COLO668 (cell line): Measurements from ENCODE around the gene GHRHR.

Experiments
- DNase-seq: peaks from one replicate; lab custom pipeline; 2025; ENCODE audit not compliant: unreplicated experiment; lab: John Stamatoyannopoulos, UW

The GHRHR gene

DNA sequence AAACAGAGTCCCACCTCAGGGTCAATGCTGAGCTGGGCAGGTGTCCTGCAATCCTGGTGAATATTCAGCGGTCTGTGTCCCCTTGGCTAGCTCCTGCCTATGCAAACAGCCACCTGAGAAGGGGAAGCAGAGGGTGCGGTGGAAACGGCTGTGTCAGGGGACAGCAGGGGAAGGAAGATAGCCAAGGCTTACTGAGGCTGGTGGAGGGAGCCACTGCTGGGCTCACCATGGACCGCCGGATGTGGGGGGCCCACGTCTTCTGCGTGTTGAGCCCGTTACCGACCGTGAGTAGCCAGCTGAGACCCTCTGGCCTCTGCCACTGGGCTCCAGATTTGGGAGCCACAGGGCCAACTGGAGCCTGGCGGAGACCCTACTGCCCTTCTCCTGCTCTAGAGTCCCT lies at the start of gene GHRHR:
GHRHR (plus strand) TSS at position 112 of the 400 bp plus-strand sequence; CDS start at position 228, 116 bp downstream.
- DNase-seq = no peak

DNA sequence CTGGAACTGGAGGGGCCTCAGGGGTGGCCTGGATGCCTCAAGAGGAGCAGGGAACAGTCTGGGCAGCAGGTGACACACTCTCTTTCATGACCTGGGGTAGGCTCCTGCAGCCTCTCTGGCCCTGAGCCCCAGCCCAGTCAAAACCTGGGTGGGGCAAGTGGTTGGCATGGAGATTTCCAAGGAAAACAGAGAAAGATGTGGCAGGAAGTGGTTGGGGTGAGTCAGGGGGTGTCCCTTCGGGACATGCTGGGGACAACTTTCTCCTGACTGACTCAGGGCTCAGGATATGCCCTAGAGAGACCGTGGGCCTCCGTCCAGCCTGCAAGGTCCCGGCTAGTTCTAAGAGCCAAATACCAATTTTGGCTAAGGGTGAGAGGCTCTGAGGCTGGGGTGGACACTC lies 49.2 kb upstream of the GHRHR start:
- no peak for DNase-seq

- DNase-seq = no peak
These were observed 48.6 kb upstream of the GHRHR start for GRCh38 chr7:30915005-30915601.

DNA sequence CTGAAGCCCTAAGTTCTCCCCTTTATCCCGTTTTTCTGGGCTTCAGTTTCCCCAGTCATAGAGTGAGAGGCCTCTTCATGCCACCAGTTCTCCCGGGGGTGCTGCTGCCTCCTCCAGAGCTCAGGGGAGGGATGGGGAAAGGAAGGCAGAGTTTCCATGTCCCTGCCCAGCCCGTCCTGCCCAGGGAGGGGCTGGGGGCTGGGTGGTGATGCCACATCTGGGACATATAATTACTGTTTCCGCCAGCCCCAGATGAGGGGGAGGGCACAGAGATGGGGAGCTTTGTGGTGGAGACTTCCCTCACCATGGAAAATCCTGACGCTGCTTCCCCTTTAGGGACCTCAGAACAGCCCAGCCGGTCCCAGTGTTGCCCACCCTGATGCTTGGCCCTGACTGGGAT lies 48.0 kb upstream of the GHRHR start:
- DNase-seq = no peak

DNA sequence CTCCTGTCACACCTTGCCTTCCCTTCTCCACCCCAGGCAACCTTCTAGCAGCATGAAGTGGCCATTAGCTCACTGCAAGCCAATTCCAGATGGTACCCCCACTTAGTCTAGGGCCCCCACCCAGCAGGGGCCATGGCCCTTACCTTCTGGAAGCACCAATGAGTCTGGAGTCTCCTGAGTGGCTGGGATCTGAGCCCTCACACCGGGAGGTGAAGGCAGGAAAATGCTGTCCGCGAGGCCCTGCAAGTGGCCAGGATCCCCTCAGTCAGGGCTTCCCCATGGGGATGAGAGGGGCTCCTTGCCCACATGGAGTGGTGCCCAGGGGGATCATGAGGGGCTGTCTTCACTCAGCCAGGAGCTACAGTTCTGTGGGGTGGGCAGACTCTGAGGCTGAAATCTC lies 47.5 kb upstream of the GHRHR start:
- DNase-seq = no peak

GRCh38 chr7:30916767-30917166 lies 47.0 kb upstream of the GHRHR start:
- DNase-seq = no peak

DNA sequence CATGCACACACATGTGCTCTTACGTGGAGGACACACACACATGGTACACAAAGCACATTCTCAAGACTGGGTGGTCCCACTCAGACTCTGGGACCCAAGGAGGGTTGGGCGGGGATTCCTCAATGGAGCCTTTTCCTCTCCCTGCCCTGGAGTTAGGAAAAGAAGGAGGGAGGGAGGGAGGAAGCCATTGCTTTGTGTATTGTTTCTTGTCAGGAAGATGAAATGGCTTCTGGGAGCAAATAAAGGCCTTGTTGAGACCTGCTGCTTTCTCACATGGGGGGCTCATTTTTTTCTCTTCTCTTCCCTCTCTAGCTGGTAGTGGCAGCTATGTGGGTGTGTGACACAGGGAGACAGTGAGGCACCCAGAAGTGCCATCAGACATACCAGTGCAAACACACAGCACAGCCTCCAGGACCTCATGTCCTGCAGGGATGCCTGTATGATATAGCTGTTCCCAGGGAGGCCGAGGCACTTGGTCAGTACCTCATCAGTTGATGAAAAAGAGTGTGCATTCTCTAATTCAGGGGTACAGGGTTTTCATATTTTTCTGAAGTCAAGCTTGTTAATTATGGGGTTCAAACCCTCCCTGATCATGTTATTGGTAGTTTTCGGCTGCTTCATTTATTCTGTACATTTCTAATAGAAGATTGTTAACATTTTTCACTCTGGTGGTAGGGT lies 46.4 kb upstream of the GHRHR start:
- DNase-seq = no peak

DNA sequence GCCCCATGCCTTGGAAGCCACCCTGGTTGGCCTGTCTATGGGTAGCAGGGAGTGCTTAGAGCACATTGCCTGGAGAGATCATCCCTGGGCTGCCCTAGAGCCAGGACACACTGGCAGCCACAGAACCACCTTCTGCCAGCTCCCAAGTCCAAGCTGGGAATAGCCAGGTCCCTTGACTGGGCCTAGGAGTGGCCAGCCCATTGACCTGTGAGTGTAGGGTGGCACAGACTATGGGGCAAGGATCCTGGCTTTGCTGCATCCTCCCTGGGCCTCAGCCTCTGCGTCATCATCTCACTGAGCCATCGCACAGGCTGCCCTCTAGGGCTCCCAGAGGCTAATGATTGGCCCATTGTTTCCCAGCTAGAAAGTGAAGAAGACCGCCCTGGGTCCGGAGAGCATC lies 45.1 kb upstream of the GHRHR start:
- DNase-seq = no peak

DNA sequence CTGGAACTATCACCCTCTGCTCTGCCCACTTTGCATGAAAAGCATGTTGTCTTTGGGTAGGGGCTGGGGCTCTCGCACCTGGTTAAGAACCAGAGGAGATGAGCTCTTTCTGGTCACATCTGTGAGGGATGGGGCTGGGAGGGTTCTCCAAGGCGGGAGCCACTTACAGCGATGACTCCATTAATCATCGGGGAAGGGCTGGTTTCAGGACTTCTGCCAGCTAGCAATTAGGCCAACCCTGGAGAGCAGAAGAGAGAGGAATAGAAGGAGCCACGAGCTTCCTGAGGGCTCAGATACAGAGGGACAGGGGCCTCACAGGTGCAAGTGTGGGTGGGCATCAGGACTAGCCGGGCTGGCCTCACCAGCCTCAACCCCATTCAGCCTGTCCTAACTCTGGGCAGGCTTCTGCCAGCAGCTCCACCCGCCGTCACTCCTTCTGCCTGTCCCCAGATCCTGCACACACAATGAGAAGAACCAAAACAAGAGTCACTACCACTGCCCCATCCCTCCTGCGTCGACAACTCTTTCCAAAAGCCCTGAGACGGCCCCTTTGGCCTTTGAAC lies 43.7 kb upstream of the GHRHR start:
- DNase-seq = no peak

- no peak for DNase-seq
These were observed 42.9 kb upstream of the GHRHR start for GRCh38 chr7:30920584-30921539.

DNA sequence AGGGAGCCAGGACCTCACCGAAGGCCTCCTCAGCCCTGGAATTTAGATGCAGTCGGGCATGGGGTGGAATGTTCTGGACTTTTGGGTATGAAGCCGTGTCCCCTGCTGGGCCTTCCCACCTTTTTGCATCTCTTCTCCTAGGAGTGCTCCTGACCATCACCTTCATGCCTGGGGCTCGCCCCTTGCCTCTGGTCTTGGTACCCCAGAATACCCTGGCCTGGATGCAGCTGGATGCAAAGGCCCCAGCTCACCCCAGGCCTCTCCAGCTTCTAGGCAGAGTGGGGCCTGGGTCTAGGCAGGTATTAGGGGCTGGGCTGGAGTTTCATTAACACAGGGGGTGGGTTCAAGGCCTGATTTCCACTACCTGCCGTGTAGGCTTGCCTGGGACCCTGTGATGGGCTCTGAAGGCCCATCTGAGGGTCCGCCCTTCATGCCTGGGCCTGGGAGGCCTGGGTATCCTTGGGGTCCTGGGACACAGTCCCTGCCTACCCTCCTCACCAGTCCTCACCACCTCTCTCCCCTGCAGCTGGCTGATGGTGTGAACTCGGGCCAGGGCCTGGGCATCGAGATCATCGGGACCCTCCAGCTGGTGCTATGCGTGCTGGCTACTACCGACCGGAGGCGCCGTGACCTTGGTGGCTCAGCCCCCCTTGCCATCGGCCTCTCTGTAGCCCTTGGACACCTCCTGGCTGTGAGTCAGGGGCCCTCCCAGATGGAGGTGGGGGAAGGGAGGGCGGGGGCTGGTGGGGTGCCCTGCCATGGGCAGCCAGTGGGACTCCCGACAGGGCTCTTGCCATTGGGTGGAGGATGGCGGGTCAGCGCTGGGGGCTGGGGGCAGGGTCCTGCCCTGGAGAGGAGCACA lies 42.0 kb upstream of the GHRHR start:
- DNase-seq = no peak

DNA sequence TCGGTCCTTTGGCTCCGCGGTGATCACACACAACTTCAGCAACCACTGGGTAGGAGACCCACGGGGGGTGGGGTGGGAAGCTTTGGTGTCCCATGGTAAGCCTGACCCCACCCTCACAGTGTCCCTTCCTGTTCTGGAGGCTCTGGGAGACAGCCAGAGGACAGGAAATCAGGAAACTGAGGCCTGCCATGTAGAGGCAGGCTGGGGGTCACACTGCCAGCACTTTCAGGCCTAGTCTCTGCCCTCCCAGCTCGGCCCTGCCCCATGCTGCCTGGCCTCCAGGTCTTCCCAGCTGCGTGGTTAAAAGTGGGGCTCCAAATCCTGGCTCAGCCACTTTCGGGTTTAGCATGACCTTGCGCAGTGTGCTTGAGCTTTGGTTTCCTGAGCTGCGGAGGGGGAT lies 41.2 kb upstream of the GHRHR start:
- no peak for DNase-seq

DNA sequence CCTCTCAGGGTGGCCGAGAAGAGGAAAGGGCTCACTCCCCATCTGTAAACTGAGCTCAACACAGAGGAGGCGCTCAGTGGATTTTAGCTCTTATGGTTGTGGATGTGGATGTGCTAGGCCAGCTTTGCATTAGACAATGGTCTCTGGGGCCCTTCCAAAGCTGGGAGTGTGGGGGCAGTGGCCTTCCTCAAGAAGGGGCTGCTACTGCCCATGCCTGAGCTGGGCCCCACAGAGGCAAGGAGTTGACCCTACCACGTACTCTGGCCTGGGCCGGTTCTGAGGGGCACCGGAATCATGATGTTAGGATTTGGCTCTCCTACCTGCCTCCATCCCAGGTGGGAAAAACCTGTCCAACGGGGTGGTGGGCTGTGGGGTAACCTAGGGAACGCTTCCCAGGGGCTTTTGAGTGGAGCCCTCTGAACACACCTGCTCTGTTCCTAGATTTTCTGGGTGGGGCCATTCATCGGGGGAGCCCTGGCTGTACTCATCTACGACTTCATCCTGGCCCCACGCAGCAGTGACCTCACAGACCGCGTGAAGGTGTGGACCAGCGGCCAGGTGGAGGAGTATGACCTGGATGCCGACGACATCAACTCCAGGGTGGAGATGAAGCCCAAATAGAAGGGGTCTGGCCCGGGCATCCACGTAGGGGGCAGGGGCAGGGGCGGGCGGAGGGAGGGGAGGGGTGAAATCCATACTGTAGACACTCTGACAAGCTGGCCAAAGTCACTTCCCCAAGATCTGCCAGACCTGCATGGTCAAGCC lies 40.6 kb upstream of the GHRHR start:
- DNase-seq = no peak

- DNase-seq = no peak
These were observed 39.9 kb upstream of the GHRHR start for GRCh38 chr7:30923774-30924413.

DNA sequence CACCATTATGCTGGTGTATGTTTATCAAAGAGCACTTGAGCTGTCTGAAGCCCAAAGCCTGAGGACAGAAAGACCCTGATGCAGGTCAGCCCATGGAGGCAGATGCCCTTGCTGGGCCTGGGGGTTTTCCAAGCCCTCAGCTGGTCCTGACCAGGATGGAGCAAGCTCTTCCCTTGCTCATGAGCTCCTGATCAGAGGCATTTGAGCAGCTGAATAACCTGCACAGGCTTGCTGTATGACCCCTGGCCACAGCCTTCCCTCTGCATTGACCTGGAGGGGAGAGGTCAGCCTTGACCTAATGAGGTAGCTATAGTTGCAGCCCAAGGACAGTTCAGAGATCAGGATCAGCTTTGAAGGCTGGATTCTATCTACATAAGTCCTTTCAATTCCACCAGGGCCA lies 39.1 kb upstream of the GHRHR start:
- DNase-seq = no peak

DNA sequence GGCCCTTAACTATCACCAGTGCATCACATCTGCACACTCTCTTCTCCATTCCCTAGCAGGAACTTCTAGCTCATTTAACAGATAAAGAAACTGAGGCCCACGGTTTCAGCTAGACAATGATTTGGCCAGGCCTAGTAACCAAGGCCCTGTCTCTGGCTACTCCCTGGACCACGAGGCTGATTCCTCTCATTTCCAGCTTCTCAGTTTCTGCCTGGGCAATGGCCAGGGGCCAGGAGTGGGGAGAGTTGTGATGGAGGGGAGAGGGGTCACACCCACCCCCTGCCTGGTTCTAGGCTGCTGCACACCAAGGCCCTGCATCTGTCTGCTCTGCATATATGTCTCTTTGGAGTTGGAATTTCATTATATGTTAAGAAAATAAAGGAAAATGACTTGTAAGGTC lies 38.6 kb upstream of the GHRHR start:
- no peak for DNase-seq

GRCh38 chr7:30925913-30926312 lies 37.8 kb upstream of the GHRHR start:
- DNase-seq = no peak

DNA sequence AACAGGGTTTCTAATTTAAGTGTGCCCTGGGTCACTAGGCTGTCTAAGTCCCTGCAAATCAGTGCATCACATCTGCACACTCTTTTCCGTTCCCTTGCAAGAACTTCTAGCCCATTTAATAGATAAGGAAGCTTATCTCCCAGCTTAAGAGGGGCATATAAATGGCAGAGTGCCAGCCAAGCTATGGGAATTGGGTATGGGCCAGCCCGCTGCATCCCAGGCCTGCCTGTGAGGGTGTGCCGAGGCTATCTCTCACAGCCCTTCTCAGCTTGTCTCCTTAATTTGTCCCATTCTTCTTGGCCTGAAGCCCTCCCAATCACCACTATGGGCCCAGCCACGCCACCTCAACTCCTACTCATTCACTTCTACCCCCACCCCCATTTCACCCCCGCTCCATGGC lies 37.4 kb upstream of the GHRHR start:
- DNase-seq = no peak

- no peak for DNase-seq
These were observed 36.7 kb upstream of the GHRHR start for GRCh38 chr7:30927040-30927439.
